Urinary bladder (tissue), 4 donors: ENCODE data around the gene DAPK3. TPM values are rescaled to one million over a fixed set of nuclear protein-coding genes. Genes with fewer than 3 reads are reported as not detected.

Source experiments
- DNase-seq: peaks from one replicate; pipeline ENCODE4 v3.0.0-alpha.2; 2015; ENCODE audit errors: extremely low spot score
- H3K27ac ChIP-seq: one replicate; pipeline ENCODE4 v1.5.1; 2013; ENCODE audit warnings: low read depth, mild to moderate bottlenecking, moderate library complexity
- H3K36me3 ChIP-seq: one replicate; pipeline ENCODE4 v1.6.1; 2013; ENCODE audit warnings: mild to moderate bottlenecking, moderate library complexity; ENCODE audit not compliant: insufficient read depth
- H3K4me1 ChIP-seq: one replicate; pipeline ENCODE4 v1.6.1; 2013; ENCODE audit warnings: mild to moderate bottlenecking, moderate library complexity; ENCODE audit not compliant: insufficient read depth
- H3K4me3 ChIP-seq: one replicate; pipeline ENCODE4 v1.5.1; 2013; ENCODE audit warnings: low read depth, low read length
- WGBS: extraction: QIAGEN DNeasy Blood & Tissue Kit; methylation state at CpG from one replicate; pipeline ENCODE4 v1.1.7; 2013; 5-methylcytosine and 5-hydroxymethylcytosine counted together
- polyA plus RNA-seq: library from polyadenylated mRNA; stranded (reverse); fragments of 200-250 nt; gene quantifications from one replicate; pipeline ENCODE4 v1.2.3, GENCODE V29; 2013
- small RNA-seq: library from RNA; depleted of rRNA; stranded (forward); fragments of <200 nt; gene quantifications from one replicate; pipeline ENCODE3, GENCODE V24; 2014
- total RNA-seq: library from RNA; depleted of rRNA; stranded (reverse); fragments of >200 nt; gene quantifications from one replicate; pipeline ENCODE4 v1.2.3, GENCODE V29; 2014
- donor health status: healthy with polysubstance abuse.
- donor health status: healthy.

Gene DAPK3
- total and polyA plus RNA-seq, 2 donors: 71.9 to 129 TPM

- Histone ChIP-seq H3K27ac (no peak overlapping the region), H3K4me1 (no peaks in the 10 kb centered on the region), H3K4me3 (no peak overlapping the region), H3K36me3 (no peaks in the 10 kb centered on the region)
- WGBS: 95% methylated on average over 1 of the region's 1 CpG
- no peak for DNase-seq
Measured at GRCh38 chr19:3910105-3910504, 60.8 kb downstream of the DAPK3 start.

Small RNAs within 50 kb of the gene (small RNA-seq; reads per million reads assigned to genes)
- gene RN7SL202P (not detected), gene SNORD37 (2.4 reads per million, percentile 88 among the genes with 10 or more reads in this experiment)

Other genes starting within 250 kb of the DAPK3 start
- gene APBA3, start 209.4 kb downstream of the DAPK3 start, total RNA-seq: 10.4 TPM
- gene APBA3, start 209.4 kb downstream of the DAPK3 start, polyA plus RNA-seq: 21.7 TPM
- 23.0 TPM for gene MRPL54, start 208.4 kb downstream of the DAPK3 start, total RNA-seq
- 61.9 TPM for gene MRPL54, start 208.4 kb downstream of the DAPK3 start, polyA plus RNA-seq
- not detected for gene RAX2, start 198.9 kb downstream of the DAPK3 start, total RNA-seq
- gene RAX2, start 198.9 kb downstream of the DAPK3 start, polyA plus RNA-seq: not detected
- 0.53 TPM for gene MATK, start 184.7 kb downstream of the DAPK3 start, total RNA-seq
- gene MATK, start 184.7 kb downstream of the DAPK3 start, polyA plus RNA-seq: 1.3 TPM
- not detected for gene ZFR2, start 102.1 kb downstream of the DAPK3 start, total RNA-seq
- gene ZFR2, start 102.1 kb downstream of the DAPK3 start, polyA plus RNA-seq: 0.38 TPM
- gene ATCAY, start 90.4 kb downstream of the DAPK3 start, total RNA-seq: 1.3 TPM
- 0.63 TPM for gene ATCAY, start 90.4 kb downstream of the DAPK3 start, polyA plus RNA-seq
- 1.3 TPM for gene NMRK2, start 38.0 kb downstream of the DAPK3 start, total RNA-seq
- 0.67 TPM for gene NMRK2, start 38.0 kb downstream of the DAPK3 start, polyA plus RNA-seq
- gene EEF2, start 14.4 kb upstream of the DAPK3 start, total RNA-seq: 1,323 TPM
- gene EEF2, start 14.4 kb upstream of the DAPK3 start, polyA plus RNA-seq: 1,969 TPM
- gene PIAS4, start 36.6 kb upstream of the DAPK3 start, total RNA-seq: 20.2 TPM
- gene PIAS4, start 36.6 kb upstream of the DAPK3 start, polyA plus RNA-seq: 25.3 TPM
- gene ZBTB7A, start 95.8 kb upstream of the DAPK3 start, total RNA-seq: 8.2 TPM
- 35.3 TPM for gene ZBTB7A, start 95.8 kb upstream of the DAPK3 start, polyA plus RNA-seq
- gene MAP2K2, start 153.0 kb upstream of the DAPK3 start, total RNA-seq: 54.7 TPM
- gene MAP2K2, start 153.0 kb upstream of the DAPK3 start, polyA plus RNA-seq: 103 TPM
- gene CREB3L3, start 182.5 kb upstream of the DAPK3 start, total RNA-seq: not detected
- gene CREB3L3, start 182.5 kb upstream of the DAPK3 start, polyA plus RNA-seq: 0.11 TPM
- 7.2 TPM for gene SIRT6, start 211.5 kb upstream of the DAPK3 start, total RNA-seq
- 23.8 TPM for gene SIRT6, start 211.5 kb upstream of the DAPK3 start, polyA plus RNA-seq
- 1.2 TPM for gene ANKRD24, start 211.6 kb upstream of the DAPK3 start, total RNA-seq
- gene ANKRD24, start 211.6 kb upstream of the DAPK3 start, polyA plus RNA-seq: 0.72 TPM